Neuronal stem cell (in vitro differentiated cells): ENCODE measurements around the gene MUSTN1. TPM values are rescaled to one million over a fixed set of nuclear protein-coding genes. Genes with fewer than 3 reads are reported as not detected.
A peak's percentile ranks its signal among the peaks of the same experiment; 100 is the strongest.

ENCODE experiments used
- DNase-seq: peaks from one replicate; pipeline ENCODE4 v3.0.0-alpha.2; 2013; ENCODE audit warnings: low spot score
- H2AFZ ChIP-seq: one replicate; pipeline ENCODE4 v1.6.1; 2013; ENCODE audit warnings: mild to moderate bottlenecking, low read length, inconsistent platforms
- H2AK5ac ChIP-seq: 2 replicates; pipeline ENCODE4 v1.6.1; 2013; ENCODE audit warnings: low read depth, mild to moderate bottlenecking, inconsistent platforms, low read length, moderate library complexity, mixed read lengths
- H2BK120ac ChIP-seq: 2 replicates; pipeline ENCODE4 v1.6.1; 2013; ENCODE audit warnings: low read depth, mild to moderate bottlenecking, inconsistent platforms, low read length, moderate library complexity, mixed read lengths
- H2BK12ac ChIP-seq: one replicate; pipeline ENCODE4 v1.6.1; 2013; ENCODE audit warnings: low read length, inconsistent platforms
- H2BK15ac ChIP-seq: 2 replicates; pipeline ENCODE4 v1.6.1; 2013; ENCODE audit warnings: mild to moderate bottlenecking, low read length, inconsistent platforms, mixed read lengths
- H2BK5ac ChIP-seq: one replicate; pipeline ENCODE4 v1.6.1; 2013; ENCODE audit warnings: inconsistent platforms, mild to moderate bottlenecking, low read length, moderate library complexity
- H3K14ac ChIP-seq: one replicate; pipeline ENCODE4 v1.6.1; 2013; ENCODE audit warnings: low read length, inconsistent platforms
- H3K18ac ChIP-seq: 2 replicates; pipeline ENCODE4 v1.6.1; 2013; ENCODE audit warnings: low read length, inconsistent platforms
- H3K23ac ChIP-seq: 2 replicates; pipeline ENCODE4 v1.6.1; 2013; ENCODE audit warnings: low read depth, mild to moderate bottlenecking, mixed read lengths, low read length, inconsistent platforms; ENCODE audit not compliant: poor library complexity
- H3K27ac ChIP-seq: replicated peaks from 3 replicates; pipeline ENCODE4 v1.5.1; 2013; ENCODE audit warnings: low read length, inconsistent platforms
- H3K27me3 ChIP-seq, 3 experiments: 2 replicates each; pipeline ENCODE4 v1.6.1; 2013; ENCODE audit warnings: low read length in 3 of 3, mild to moderate bottlenecking in 2 of 3, inconsistent platforms in 1 of 3, low read depth in 1 of 3, mixed read lengths in 1 of 3, moderate library complexity in 1 of 3; ENCODE audit not compliant: control insufficient read depth in 3 of 3, insufficient read depth in 3 of 3
- H3K36me3 ChIP-seq, 2 donors: replicated peaks in 1 of 2; 2 replicates each; pipeline ENCODE4 v1.6.1; 2013; ENCODE audit warnings: low read length in 2 of 2; ENCODE audit not compliant: control insufficient read depth in 2 of 2, insufficient read depth in 2 of 2
- H3K4ac ChIP-seq: 2 replicates; pipeline ENCODE4 v1.6.1; 2013; ENCODE audit warnings: inconsistent platforms, mild to moderate bottlenecking, low read length, moderate library complexity
- H3K4me1 ChIP-seq, 2 donors: 1 replicate in 1 of 2; 2 replicates in 1 of 2; pipeline ENCODE4 v1.6.1; 2013; ENCODE audit warnings: low read length in 2 of 2, low read depth in 1 of 2; ENCODE audit not compliant: control insufficient read depth in 2 of 2, insufficient read depth in 1 of 2
- H3K4me2 ChIP-seq: one replicate; pipeline ENCODE4 v1.6.1; 2013; ENCODE audit warnings: mild to moderate bottlenecking, low read length, inconsistent platforms; ENCODE audit not compliant: insufficient read depth, poor library complexity, severe bottlenecking
- H3K4me3 ChIP-seq, 2 donors: 2 replicates each; pipeline ENCODE4 v1.5.1; 2013; ENCODE audit warnings: low read length in 2 of 2, mild to moderate bottlenecking in 2 of 2, inconsistent platforms in 1 of 2, moderate library complexity in 1 of 2
- H3K79me1 ChIP-seq: one replicate; pipeline ENCODE4 v1.6.1; 2013; ENCODE audit warnings: low read depth, mild to moderate bottlenecking, inconsistent platforms, low read length, moderate library complexity
- H3K9ac ChIP-seq: one replicate; pipeline ENCODE4 v1.6.1; 2013; ENCODE audit warnings: mild to moderate bottlenecking, low read depth, low read length, inconsistent platforms; ENCODE audit not compliant: poor library complexity
- H3K9me3 ChIP-seq, 2 donors: replicated peaks in 1 of 2; 2 replicates each; pipeline versions ENCODE3 to v1.6.1; 2013; ENCODE audit warnings: low read length in 2 of 2, mild to moderate bottlenecking in 2 of 2, inconsistent platforms in 1 of 2, low read depth in 1 of 2, mixed read lengths in 1 of 2, moderate library complexity in 1 of 2; ENCODE audit not compliant: control insufficient read depth in 2 of 2, insufficient read depth in 1 of 2
- H4K8ac ChIP-seq: one replicate; pipeline ENCODE4 v1.6.1; 2013; ENCODE audit warnings: low read depth, mild to moderate bottlenecking, inconsistent platforms, low read length, moderate library complexity
- H4K91ac ChIP-seq: one replicate; pipeline ENCODE4 v1.6.1; 2013; ENCODE audit warnings: low read length, low read depth, mild to moderate bottlenecking, inconsistent platforms; ENCODE audit not compliant: poor library complexity
- WGBS, 2 donors: extraction: QIAGEN DNeasy Blood & Tissue Kit; methylation state at CpG; one replicate each; pipeline ENCODE4 v1.1.7; 2013; ENCODE audit warnings: missing lambda C conversion rate in 2 of 2, mixed read lengths in 1 of 2; ENCODE audit not compliant: insufficient read length in 2 of 2, insufficient replicate concordance in 1 of 2; ENCODE audit errors: extremely low coverage in 2 of 2; 5-methylcytosine and 5-hydroxymethylcytosine counted together
- polyA plus RNA-seq, 2 experiments: library from polyadenylated mRNA; stranded (reverse); fragments of 200-250 nt; gene quantifications; one replicate each; pipeline ENCODE4 v1.2.3, GENCODE V29; 2013

The MUSTN1 gene
- 10.7 TPM for polyA plus RNA-seq (2013, experiment 1 of 2)
- polyA plus RNA-seq (2013, experiment 2 of 2), result 10.5 TPM

- Histone ChIP-seq H2BK15ac (peak within 1 kb of the TSS; percentile 82), H2BK120ac (peak within 1 kb of the TSS; percentile 13), H3K27me3 (no peaks in the 10 kb centered on the region), H3K36me3 (no peaks in the 10 kb centered on the region), H2AK5ac (peak within 1 kb of the TSS; percentile 38), H3K79me1 (no peaks in the 10 kb centered on the region), H3K4me2 (peak within 1 kb of the TSS; percentile 48), H3K4me1 (peaks cover 18 to 32% of the 10 kb centered on the region in 2 donors), H3K9me3 (no peaks in the 10 kb centered on the region), H2BK12ac (peak within 1 kb of the TSS; percentile 78), H4K91ac (peak within 1 kb of the TSS; percentile 34), H2AFZ (peak within 1 kb of the TSS; percentile 17), H3K14ac (peak within 1 kb of the TSS; percentile 22), H3K23ac (peak within 1 kb of the TSS; percentile 44), H3K4ac (no peak within 1 kb of the TSS), H3K27ac (peak within 1 kb of the TSS; percentile 83), H3K18ac (peak within 1 kb of the TSS; percentile 91), H3K9ac (no peak within 1 kb of the TSS), H3K4me3 (no peak within 1 kb of the TSS), H2BK5ac (peak within 1 kb of the TSS; percentile 11), H4K8ac (no peak within 1 kb of the TSS)
- WGBS, 2 donors, result no CpG with 5 or more reads among the region's 11 CpGs
- DNase-seq, result peak; percentile 57
Observed at GRCh38 chr3:52834871-52835501, at the start of gene MUSTN1. TSS of gene MUSTN1 (minus strand) at chr3:52835019. CDS start at chr3:52834948, 71 bp downstream.

GRCh38 chr3:52882377-52882776 is 47.6 kb upstream of the MUSTN1 start:
- H2AFZ ChIP-seq, result no peak overlapping the region
- H3K9ac ChIP-seq, result no peak overlapping the region
- H3K36me3 ChIP-seq, result peaks cover 0 to 7% of the 10 kb centered on the region in 2 donors
- H3K27ac ChIP-seq, result no peak overlapping the region
- no peaks in the 10 kb centered on the region for H3K79me1 ChIP-seq
- WGBS, 2 donors, result no CpG with 5 or more reads among the region's 4 CpGs
- peaks cover 0 to 1% of the 10 kb centered on the region in 2 donors for H3K4me1 ChIP-seq
- no peak overlapping the region for H2BK120ac ChIP-seq
- no peak overlapping the region for H2BK12ac ChIP-seq
- no peak overlapping the region for H2BK15ac ChIP-seq
- no peak overlapping the region for H3K14ac ChIP-seq
- H4K91ac ChIP-seq, result no peak overlapping the region
- no peaks in the 10 kb centered on the region for H3K27me3 ChIP-seq
- no peak overlapping the region for H3K4me2 ChIP-seq
- no peak overlapping the region for H3K18ac ChIP-seq
- peaks cover 0 to 2% of the 10 kb centered on the region in 2 donors for H3K9me3 ChIP-seq
- H2AK5ac ChIP-seq, result no peak overlapping the region
- H4K8ac ChIP-seq, result no peak overlapping the region
- H3K4me3 ChIP-seq, result no peak overlapping the region
- no peak overlapping the region for H3K23ac ChIP-seq
- no peak for DNase-seq
- H2BK5ac ChIP-seq, result no peak overlapping the region
- no peak overlapping the region for H3K4ac ChIP-seq

GRCh38 chr3:52881871-52882270 is 47.1 kb upstream of the MUSTN1 start:
- Histone ChIP-seq H3K14ac (no peak overlapping the region), H3K79me1 (no peaks in the 10 kb centered on the region), H4K91ac (no peak overlapping the region), H2AFZ (no peak overlapping the region), H3K9ac (no peak overlapping the region), H3K18ac (no peak overlapping the region), H3K27me3 (no peaks in the 10 kb centered on the region), H2BK15ac (no peak overlapping the region), H3K9me3 (peaks cover 0 to 2% of the 10 kb centered on the region in 2 donors), H3K4ac (no peak overlapping the region), H3K4me3 (no peak overlapping the region), H2BK12ac (no peak overlapping the region), H3K27ac (no peak overlapping the region), H3K23ac (no peak overlapping the region), H2AK5ac (no peak overlapping the region), H3K36me3 (peaks cover 0 to 7% of the 10 kb centered on the region in 2 donors), H3K4me1 (peaks cover 0 to 1% of the 10 kb centered on the region in 2 donors), H4K8ac (no peak overlapping the region), H2BK5ac (no peak overlapping the region), H3K4me2 (no peak overlapping the region), H2BK120ac (no peak overlapping the region)
- DNase-seq, result no peak
- no CpG with 5 or more reads among the region's 4 CpGs for WGBS, 2 donors

- H2BK15ac ChIP-seq, result no peak overlapping the region
- H4K8ac ChIP-seq, result no peak overlapping the region
- H2BK120ac ChIP-seq, result no peak overlapping the region
- H3K9ac ChIP-seq, result no peak overlapping the region
- peaks cover 0 to 6% of the 10 kb centered on the region in 2 donors for H3K4me1 ChIP-seq
- no peak overlapping the region for H2BK5ac ChIP-seq
- H3K36me3 ChIP-seq, result peaks cover 0 to 7% of the 10 kb centered on the region in 2 donors
- no peak overlapping the region for H3K4me3 ChIP-seq
- no peak overlapping the region for H4K91ac ChIP-seq
- WGBS, 2 donors, result no CpG with 5 or more reads among the region's 3 CpGs
- no peak overlapping the region for H3K14ac ChIP-seq
- no peak for DNase-seq
- peaks cover 0 to 2% of the 10 kb centered on the region in 2 donors for H3K9me3 ChIP-seq
- H2AK5ac ChIP-seq, result no peak overlapping the region
- H3K4ac ChIP-seq, result no peak overlapping the region
- H2AFZ ChIP-seq, result no peak overlapping the region
- no peak overlapping the region for H2BK12ac ChIP-seq
- no peak overlapping the region for H3K4me2 ChIP-seq
- H3K27me3 ChIP-seq, result no peaks in the 10 kb centered on the region
- H3K27ac ChIP-seq, result no peak overlapping the region
- no peak overlapping the region for H3K18ac ChIP-seq
- no peak overlapping the region for H3K23ac ChIP-seq
- peaks cover 2% of the 10 kb centered on the region for H3K79me1 ChIP-seq
Observed at GRCh38 chr3:52880474-52880873, 45.7 kb upstream of the MUSTN1 start.
